GM19351 (cell line): ENCODE results near the gene STXBP6.
"Not testable (repeated sequence)": the region's sequence is repeated elsewhere in the genome, so short reads cannot be mapped to it uniquely, and the experiment has no call there.

Experiments
- ATAC-seq: cut with Tn5 transposase; IDR thresholded peaks from one replicate; pipeline ENCODE4 v1.9.1; 2021; ENCODE audit warnings: mild to moderate bottlenecking, moderate library complexity; ENCODE audit not compliant: unreplicated experiment

STXBP6 gene

DNA sequence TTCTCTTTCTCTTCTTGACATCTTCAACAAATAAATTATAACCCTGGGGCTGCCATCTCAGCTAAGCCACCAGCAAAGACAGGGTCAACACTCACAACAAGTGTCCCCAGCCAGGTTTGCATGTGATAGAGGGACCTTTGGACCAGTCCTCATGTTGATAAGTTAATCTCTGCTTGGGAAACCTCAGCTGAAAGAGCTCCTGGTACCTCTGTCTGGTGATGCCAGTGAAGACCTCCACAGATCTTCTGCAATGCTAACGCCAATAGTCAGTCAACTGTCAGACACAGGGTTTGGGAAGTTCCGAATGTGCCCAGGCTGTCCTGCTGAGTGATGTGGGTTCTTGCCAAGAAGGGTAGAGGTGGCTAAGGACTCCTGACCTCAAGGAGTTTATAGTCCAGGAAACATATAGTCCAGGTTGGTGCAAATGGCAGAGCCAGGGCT lies 236.1 kb downstream of the STXBP6 start:
- ATAC-seq = no peak

DNA sequence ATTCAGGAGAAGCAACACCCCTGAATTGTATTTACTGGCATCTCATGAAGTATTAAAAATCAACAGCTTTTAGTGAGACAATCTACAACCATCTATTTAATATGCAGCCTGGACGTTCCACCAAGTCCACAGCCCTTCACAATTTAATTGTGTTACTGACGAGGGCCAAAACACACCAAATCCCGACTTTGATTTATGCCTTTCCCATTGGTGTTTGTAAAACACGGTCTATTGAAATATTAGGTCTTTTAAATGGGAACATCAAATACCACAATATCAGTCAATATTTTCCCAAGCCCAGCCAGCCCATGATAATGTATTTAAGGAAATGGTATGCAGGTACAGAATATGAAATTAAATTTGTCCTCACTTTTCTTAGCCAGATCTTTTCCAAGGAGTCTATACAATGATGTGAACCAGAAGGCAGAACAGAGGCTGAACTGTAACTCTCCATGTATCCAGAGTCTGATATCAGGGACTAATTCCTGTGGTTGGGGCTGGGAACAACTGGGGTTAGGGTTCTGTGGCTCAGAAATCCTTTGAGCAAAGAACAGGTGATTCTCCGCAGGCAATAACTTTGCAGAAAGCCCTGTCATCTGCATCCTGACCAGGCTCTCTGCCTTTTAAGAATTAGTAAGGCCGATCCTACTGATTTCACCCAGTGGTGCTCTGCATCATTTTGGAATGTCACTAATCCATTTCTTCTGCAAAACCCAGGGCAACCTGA lies 236.7 kb downstream of the STXBP6 start:
- ATAC-seq = no peak

DNA sequence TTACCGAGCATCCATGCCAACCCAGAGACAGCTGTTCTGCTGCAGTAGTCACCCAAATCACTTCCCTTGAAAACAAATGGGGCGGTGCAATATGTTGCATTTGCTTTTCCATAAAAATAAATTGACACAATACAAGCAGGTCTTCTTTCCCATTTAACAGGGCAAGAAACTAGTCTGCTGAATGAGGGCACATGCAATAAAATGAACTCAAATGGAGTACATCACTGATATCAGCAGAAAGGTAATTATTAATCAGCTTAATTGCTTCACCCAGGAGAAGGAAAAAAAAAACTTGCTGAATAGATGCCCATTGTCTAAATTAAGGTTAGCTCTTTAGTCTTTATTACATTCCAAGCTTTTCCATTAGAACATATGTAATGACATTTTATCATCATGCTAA lies 240.8 kb downstream of the STXBP6 start:
- no peak for ATAC-seq

DNA sequence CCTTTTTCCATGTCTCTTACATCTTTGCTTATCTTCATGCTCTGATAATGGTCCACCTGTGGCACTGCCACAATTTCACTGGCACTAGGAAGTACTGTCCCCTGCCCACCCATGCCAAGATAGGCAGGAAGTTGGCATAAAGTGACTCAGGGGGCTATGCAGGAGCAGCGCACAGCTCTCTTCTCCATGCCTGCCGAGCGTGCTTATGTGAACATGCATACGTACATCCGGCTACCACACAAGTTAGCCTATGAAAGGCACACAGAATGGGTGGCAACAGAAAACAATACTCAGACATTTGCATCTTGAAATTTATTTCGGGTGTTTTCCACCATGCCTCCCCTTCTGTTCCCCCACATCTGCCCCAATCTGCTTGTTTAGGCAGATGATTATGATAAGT lies 241.5 kb downstream of the STXBP6 start:
- ATAC-seq = no peak

DNA sequence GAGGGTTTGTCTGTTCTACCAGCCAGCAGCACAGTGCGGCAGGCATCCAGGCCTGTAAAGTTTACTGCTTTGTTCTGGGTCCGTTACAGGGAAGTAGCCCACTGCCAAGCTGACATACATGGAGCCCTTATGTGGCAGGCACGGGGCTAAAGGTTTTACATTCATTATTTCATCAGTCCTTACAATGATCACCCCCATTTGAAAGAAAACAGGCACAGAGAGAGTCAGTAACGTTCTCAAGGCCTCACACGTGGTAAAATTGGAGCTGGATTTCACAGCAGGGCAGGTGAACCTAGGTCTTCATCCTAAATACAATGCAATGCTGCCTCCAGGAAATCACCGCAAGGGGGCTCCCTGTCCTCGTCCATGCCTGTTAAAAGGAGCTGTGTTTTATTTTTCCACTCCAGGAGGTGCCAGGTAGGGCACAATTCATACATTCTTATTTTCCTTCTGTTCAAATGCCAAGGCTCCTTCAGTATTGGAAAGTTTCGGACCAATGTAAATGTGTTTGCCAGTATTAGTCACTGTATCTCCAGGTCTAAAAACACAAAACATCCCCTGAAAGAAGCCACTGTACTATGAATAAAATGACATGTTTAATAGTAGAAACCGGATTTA lies 243.8 kb downstream of the STXBP6 start:
- ATAC-seq = peak; percentile 81

DNA sequence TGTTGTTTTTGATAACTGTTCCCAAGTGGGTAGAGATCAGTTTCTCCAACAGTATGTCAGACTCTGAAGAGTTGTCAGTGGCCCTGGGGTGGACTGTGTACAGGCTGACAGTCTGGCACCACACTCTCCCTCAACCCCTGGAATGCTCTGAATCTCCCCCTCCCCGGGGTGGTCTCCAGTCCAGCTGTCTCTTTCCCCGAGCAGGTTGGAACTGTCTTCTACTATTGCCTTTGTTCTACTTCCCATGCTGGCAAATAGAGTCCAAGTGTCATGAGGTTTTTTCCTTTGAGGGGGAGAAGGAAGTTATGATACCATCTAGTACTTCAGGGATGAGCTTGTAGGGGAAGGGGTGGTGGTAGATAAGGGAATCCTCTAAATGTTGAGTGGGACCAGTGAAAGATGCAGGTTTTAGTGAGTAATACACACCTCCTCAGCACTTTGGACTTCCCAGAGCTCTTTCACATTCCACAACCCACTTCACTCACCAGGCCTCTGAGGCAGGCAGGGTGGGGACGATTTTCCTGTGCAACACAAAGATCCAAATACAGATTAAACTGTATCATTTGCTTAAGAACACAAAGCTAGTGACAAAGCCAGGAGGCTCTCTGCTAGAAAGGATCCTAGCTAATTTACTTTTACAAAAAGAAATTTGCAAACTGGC lies 245.3 kb downstream of the STXBP6 start:
- no peak for ATAC-seq

DNA sequence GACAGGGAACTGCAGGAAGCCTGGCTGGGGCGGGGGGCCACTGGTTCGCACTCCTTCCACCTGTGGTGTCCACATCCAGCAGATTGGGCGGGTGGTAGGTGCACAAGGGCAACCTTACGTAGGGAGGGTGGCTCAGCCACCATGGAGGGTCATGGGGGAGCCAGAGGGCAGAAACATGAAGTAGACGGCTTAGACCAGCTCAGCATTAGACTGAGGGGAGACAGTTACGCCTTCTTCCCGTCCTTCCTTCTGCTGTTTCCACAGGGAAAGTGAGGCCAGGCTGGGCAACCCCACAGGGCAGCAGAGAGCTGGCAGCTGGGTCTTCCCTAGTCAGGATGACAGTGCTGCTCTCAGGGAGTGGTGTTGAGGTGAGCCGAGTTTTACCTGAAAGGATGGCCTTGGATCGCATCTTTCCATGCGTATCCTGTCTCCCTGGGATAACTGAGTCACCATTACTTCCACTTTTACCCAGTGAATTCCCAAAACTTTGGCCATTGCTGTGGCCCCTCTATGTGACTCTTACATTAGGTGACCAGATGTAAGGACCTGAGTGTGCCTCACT lies 245.9 kb downstream of the STXBP6 start:
- no peak for ATAC-seq

DNA sequence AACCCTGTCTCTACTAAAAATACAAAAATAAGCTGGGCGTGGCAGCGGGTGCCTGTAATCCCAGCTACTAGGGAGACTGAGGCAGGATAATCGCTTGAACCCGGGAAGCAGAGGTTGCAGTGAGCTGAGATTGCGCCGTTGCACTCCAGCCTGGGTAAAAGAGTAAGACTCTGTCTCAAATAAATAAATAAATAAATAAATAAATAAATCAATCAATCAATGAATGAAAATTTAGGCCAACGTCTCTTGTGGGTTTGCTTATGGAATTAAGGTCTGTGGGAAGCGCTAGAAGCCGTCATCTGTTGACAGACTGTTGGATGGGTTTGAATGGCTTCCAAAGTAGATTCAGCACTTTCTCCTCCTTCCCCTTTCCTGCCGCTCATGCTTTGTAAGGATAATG lies 246.5 kb downstream of the STXBP6 start:
- ATAC-seq = not testable (repeated sequence)

DNA sequence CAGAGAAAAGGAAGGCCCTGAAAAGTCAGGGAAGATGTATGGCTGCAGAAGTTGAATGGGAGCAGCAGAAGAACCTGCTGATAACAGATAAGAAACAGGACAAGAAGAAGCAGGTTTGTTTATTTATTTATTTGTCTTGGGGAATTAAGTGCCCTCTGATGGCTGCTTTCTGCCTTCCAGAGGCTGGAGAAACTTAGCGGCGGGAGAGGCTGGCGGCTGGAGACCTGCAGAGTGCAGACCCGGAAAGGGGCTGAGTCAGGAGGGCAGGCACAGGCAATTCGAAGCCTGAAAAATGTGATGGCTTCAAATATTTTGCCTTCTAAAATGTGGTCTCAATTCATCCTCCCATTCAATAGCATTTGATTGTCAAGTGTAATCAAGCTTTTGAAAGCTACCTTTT lies 247.7 kb downstream of the STXBP6 start:
- ATAC-seq = no peak

DNA sequence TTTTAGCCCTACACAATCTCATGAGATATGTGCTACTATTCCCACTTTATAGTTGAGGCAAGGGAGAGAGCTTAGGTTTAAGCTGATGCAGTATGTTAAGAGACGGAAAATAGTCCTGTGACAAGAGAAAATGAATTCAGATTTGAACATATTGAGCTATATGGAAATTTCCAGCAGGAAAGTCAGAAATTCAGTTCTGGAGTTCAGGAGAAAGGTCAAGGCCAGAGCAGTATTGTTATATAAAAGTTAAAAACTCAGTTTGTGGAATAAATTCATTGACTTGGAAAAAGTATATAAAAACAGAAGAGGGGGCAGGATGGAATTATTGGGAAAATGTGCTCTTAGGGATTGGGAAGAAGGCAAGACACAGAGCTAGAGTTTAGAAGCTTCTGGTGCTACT lies 248.9 kb downstream of the STXBP6 start:
- no peak for ATAC-seq

DNA sequence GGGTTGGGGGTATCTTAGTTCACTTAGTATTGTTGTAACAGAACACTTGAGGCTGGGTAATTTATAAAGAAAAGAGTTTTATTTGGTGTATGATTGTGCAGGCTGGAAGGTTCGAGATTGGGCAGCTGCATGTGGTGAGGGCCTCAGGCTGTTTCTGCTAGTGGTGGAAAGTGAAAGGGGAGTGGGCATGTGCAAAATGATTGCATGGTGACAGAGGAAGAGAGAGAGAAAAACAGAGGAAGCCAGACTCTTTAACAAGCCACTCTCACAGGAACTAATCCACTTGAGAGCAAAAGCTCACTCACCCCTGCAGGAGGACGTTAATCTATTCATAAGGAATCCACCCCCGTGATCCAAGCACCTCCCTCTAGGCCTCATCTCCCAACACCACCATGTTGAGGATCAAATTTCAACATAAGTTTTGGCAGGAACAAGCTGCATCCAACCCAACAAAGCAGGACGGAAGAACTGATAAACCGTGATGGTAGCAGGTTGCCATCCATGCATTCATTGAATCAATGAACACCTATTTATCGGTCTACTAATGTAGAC lies 251.0 kb downstream of the STXBP6 start:
- ATAC-seq = no peak

DNA sequence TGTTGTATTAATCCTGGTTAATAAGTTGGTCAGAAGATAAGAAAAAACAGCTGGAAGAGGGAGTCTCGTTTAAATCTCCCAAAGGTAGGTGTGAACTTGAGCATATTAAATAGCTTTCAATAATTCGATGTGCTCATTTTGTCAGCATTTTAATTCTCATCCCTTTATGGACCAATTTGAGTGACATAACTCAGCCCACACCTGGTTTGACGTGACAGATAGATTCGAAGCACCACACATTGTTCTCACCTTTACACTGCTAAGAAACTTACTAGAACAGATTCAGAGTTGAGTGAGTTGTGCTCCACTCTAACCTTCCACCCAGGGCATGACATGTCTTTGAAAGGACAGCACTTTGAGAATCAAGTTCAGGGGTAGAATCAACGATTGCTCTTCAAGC lies 254.5 kb downstream of the STXBP6 start:
- no peak for ATAC-seq

DNA sequence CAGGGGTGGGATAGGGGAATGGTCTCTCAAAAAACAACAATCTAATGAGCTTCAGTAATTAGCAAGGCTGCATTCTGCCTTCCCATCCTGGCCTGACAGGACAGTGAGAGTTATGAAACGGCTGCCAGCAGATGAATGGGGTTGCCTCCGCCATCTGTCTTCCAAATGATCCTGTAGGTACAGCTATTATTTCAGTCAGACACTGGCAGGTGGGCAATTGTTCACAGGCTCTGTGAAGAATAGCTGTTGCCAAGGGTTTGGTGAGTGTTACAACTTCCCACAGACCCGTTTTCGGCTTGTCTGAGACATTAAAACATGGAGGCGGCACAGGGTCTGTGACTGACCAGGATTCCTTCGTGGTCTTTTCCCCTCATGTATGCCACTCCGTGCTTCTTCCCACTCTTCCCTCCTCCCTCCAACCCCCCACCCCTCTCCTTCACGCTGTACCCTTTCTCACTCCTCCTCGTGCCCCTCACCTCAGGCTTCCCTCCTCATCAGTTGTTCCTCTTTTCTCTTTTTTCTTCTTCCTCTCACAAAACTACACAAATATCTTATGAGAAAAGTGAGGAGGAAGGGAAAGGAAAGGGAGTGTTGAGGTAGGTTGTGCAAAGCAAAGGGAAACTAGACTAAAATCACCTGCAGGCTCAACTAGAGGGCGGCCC lies 255.2 kb downstream of the STXBP6 start:
- no peak for ATAC-seq

DNA sequence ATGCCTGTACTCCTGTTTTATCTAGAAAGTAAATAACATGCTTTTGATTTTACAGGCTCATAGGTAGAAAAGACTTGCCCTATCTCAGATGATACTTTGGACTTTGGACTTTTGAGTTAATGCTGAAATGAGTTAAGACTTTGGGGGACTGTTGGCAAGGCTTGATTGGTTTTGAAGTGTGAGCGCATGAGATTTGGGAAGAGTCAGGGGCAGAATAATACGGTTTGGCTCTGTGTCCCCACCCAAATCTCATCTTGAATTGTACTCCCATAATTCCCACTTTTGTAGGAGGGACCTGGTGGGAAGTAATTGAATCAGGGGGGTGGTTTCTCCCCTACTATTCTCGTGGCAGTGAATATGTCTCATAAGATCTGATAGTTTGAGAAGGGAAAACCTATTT lies 259.8 kb downstream of the STXBP6 start:
- no peak for ATAC-seq

DNA sequence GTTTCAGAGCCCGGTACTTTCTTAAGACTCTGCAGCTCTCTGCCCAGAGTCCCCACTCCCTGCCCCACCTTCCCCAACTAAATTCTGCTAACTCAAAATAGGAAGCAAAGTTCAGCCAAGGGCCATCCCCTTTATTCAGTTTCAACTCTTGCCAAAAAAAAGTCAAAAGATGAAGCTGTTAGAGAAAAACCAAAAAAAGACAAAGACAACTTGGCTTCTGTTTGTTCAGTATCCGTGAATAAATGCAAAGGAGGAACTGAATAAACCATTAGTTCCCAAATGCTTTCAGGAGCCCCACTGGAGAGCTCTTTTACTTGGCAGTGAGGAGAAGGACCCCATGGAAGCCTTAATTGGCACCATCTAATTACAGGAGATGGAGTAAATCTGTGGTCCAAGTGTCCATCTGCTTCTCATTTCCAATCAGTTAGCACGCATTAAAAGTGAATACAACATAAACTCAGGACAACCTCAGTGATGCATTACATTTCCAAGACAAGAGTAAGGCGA lies 260.5 kb downstream of the STXBP6 start:
- ATAC-seq = no peak

DNA sequence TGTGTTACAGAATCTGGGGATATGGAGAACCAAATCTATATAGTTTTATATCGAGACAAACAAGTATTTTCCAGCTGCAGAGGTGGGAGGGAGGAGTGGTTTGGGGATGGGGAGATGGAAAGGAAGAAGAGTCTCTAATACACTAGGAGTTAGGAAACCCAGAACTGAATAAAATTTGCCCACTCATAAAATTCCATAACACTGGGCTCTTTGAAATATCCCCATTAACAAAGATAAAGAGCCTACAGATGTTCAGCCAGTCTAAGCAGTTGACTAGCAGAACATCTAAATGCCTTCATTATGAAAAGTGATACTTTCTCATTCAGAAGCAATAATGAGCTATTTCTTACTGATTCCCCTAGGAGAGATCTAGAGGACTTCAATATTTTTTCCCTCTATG lies 264.2 kb downstream of the STXBP6 start:
- no peak for ATAC-seq

DNA sequence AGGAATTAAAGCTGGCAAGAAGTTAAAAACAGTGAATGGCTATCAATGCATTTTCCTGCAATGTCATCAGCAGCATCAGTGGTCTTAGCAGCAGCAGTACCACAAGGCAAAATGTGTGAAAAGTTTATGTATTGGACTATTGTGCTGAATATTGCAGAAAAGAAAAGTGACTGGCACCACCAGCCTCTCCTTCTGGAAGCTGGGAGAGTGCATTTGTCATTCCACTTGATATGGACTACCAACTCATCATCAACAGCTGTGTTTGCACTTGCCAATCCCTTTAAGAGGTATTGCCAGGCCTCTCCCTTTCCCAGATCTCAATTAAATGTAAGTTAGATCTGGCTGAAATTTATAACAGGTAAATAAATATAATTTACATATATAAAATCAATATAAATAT lies 265.0 kb downstream of the STXBP6 start:
- ATAC-seq = no peak

DNA sequence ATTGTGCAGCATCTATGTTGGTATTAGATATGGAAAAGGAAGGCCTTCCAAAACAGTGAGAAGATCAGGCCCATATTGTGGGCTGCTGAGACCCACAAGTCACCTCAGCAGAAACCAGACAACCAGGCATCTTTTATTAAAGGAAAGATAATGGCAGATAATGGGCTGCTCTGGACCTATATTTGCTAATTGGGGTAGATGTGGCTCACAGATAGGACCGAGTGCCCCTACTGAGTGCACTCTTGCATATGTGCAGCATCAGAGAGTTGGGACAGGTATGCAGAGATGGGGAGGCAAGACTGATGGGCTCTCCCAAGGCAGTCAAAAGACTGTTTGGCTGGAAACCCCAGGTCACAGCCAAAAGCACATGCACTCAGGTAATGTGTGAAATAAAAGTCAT lies 266.2 kb downstream of the STXBP6 start:
- ATAC-seq = no peak

DNA sequence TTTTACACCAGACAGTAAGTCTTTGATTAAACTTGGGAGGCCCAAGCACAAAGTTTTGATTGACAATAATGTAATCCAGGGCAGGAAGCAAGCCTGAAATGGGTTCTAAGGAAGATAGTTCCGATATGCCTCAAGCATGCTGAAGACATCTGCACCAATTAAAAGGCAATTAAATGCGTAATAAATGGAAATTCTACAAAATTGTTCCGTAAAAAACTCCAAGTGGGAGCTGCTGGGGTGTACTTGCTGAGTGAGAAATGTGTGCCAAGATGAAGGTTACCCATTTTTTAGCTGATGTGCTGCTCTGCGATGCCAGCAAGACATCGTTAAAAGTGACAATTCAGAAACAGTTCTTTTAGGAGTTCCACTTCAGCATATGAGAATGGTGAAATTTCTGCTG lies 269.7 kb downstream of the STXBP6 start:
- ATAC-seq = no peak

DNA sequence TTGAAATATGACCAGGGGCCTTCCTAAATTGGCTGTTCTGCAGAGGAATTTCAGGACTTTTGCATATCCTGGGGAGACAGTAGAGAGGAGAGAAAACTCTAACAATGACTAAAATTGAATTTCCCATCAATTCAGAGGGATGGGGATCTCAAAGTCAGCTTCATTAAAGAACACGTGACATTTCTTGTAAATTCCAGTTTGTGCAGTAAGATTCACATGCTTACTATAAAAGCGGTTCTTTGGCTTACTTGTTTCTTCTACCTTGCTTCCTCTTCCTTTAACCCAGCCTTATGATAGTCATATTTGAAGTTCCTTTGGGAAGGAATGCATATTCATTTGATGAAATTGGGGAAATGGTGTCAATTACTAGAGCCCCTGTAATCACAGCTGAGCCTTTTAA lies 272.3 kb downstream of the STXBP6 start:
- ATAC-seq = no peak

DNA sequence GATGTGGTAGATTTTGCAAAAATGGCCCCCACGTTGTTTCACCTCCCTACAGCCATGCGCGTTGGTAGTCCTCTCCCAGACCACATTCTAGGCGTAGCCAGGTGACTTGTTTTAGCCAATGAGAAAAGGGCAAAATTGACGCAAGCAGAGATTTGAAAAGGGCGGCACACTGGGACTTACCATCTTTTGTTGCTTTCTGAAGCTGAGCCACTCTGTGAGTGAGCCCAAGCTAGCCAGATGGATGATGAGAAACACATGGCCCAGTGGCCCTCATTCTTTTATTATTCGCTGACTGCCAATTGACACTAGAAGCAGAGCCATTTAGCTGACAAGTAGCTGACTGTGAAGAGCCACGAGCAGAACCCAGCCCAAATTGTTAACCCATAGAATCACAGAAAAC lies 274.0 kb downstream of the STXBP6 start:
- ATAC-seq = no peak
